Fibroblast of skin of back (primary cell): ENCODE results near the gene IRS2.

Experiments
- DNase-seq: peaks from one replicate; pipeline ENCODE4 v3.0.0-alpha.2; 2013

IRS2 gene

DNA sequence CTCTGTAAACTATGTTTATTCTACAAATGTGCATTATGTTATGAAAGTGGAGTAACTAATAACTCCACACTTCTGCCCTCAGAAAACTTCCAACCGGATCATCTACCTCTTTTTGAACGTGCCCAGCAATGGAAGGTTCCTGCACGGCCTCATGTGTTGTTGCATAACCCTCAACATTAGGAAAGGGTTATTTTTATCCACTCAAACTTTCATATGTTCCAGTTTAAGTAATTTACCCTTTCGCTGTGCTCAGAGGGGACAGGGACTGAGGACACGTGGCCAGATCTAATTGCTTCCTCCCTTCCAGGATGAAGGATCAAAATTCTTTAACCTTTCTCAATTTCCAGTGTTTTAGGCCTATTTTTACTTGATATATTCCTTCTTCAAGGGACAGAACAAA, 29.6 kb downstream of the IRS2 start:
- DNase-seq: no peak

- no peak for DNase-seq
Observed at GRCh38 chr13:109755997-109756396, 30.4 kb downstream of the IRS2 start.

GRCh38 chr13:109755551-109755950, 30.8 kb downstream of the IRS2 start:
- no peak for DNase-seq

- DNase-seq: no peak
Observed at GRCh38 chr13:109751477-109751876, 34.9 kb downstream of the IRS2 start.

- no peak for DNase-seq
Observed at GRCh38 chr13:109750221-109750775, 36.1 kb downstream of the IRS2 start.

DNA sequence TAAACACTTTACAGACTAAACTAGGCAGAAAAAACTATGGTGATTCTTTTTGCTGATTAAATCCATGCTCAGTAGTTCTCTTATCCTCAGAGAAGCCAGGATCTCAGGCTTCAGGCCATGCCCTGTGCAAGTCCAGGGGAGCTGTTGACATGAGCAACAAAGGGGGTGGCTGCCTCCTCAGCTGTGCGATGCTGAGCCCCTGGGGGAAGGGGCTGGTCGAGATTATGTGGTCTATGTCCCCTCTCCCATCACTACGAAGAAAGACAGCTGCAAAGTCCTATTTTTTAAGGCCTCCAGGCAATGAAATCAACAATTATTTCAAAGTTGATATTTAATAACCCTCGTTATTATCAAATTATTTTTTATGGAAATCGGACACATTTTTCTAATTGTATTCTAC, 37.0 kb downstream of the IRS2 start:
- no peak for DNase-seq

DNA sequence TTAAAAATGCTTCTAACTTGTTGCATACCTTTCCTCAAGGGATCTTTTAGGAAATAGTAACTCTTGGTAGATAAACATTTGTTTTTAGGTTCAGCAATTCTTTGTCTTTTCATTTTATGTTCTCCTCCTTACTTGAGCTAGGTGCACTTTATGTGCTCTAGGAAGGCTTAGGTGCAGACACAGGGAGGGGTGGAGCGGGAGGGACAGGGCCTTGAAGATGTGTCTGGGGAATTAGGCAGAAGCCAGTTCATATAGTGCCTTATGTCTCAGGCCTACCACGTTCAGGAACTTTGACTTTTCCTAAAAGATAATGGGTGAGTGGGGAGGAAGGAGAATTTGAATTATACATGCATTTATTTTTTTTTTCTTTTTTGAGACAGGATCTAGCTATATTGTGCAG, 37.7 kb downstream of the IRS2 start:
- DNase-seq: no peak

GRCh38 chr13:109747524-109747923, 38.9 kb downstream of the IRS2 start:
- DNase-seq: no peak

GRCh38 chr13:109746364-109746763, 40.0 kb downstream of the IRS2 start:
- no peak for DNase-seq

GRCh38 chr13:109745702-109746101, 40.7 kb downstream of the IRS2 start:
- DNase-seq: no peak

DNA sequence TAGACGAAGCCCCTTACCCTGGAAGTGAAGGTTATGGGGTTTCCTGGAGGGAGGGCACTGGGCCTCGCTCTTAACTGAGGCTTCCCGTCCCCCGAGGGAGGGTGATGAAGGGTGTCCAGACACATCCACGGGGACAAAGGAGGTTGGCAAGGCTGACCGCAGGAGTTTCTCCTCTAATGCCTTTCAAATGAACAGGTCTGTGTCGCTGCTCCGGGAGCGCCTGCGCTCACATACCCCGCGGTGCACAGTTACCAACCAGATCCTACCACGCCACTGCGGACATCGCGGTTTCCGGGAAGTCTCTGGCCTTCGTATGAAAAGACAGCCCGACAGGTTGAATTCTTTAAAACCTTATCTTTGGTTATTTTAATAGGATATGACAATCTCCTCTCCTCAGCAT, 41.3 kb downstream of the IRS2 start:
- DNase-seq: no peak

DNA sequence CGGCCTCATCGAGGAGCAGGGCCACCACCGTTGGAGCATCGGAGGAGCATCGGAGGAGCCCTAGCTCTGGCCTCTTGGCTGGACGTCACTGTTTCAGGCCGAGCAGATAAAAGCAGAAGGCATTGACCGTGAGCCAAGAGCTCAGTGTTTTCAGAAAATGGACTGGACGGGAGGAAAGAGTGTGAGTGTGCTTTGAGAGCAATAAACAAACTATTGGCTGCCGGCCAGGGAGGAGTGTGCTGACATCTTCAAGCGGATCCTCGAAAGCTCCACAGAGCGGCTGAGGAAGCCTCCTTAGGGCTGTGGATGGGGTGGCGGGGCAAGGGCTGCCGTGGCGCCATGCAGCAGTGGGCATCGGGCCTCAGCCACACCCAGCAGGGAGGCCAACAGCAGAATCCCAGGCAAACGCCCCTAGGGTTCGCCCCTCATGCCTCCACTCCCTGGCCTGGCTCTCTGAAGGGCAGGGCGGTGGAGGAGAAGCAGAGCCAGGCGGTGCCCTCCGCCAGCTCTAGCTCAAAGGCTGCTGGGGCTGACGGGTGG, 41.8 kb downstream of the IRS2 start:
- DNase-seq: no peak

GRCh38 chr13:109743706-109744453, 42.5 kb downstream of the IRS2 start:
- peak; percentile 57 for DNase-seq

DNA sequence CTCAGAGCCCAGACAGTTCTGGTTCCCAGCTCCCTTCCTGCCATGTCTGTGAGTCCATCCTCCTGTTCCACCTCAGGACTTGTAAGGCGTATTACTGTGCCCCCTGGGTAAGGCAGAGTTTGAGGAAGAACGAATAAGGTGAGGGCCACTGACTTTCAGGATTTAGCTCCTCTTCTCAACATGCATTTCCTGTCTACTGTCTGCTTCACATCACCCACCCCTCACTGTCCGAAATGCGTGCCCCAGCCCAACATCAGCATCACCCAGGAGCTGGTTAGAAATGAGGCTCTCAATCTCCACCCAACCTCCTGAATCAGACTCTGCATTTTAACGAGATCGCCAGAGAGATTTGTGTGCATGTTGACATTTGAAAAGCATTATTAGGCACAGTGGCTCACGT, 44.4 kb downstream of the IRS2 start:
- DNase-seq: no peak

DNA sequence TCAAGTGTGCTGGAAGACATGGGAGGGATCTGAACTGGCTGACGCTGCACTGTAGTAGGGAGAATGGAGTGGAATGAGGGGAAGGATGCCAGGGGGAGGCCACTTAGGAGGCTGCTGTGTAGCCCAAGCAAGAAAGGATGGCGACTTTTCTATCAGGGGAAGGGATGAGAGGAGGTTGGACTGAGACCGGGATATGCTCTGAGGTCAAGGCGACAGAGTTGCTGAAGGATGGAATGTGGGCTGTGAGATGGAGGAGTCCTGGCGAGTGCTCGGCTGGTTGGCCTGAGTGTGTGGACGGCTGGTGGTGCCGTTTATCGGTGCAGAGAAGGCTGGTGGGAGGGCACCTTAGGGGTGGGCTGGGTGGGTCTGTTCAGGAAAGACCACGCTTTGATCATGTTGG, 45.7 kb downstream of the IRS2 start:
- no peak for DNase-seq

GRCh38 chr13:109740121-109740520, 46.3 kb downstream of the IRS2 start:
- no peak for DNase-seq

DNA sequence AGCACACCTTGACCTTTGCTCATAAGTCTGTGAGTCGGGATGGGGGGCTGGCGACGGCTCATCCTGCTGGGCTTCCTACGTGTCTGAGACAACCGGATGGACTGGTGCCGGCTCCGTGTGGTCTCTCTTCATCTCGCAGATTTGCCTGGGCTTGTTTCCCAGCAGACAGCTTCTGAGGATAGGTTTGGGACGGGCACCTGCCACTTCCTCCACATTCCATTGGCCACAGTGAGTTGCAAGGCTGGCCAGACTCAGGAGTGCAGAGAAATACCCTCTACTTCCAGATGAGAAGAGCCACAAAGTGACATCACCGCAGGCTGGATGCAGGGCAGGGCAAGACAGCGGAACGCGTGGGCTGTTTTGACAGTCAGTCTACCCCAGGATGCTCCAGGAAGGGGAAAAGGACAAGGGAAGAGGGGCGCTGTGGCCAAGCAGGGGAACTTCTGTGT, 48.1 kb downstream of the IRS2 start:
- DNase-seq: no peak

- no peak for DNase-seq
Observed at GRCh38 chr13:109737606-109738005, 48.8 kb downstream of the IRS2 start.

DNA sequence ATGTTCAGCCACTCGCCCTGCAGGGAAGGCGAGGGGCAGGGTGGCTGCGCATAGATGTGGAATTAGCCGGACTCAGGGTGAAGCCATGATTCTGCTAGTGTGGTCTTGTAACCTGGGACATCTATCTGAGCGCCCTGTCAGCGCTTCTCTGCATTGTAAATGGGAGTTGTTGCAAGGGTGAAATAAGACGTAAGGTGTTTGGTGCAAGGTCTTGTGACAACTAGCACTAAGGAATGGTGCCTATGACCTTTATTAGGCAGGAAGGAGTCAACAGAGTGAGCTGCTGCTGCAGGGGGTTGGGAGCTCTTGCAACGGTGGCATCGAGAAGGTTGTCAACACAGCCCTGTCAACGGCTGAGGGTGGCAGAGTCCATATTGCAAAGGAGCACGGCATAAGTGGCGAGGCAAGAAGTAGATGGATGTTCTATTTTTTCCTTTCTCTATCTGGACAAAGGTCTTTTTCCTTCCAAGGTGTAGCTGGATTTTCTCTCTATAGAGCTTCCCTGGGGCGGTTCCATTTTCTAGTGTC, 49.3 kb downstream of the IRS2 start:
- no peak for DNase-seq

DNA sequence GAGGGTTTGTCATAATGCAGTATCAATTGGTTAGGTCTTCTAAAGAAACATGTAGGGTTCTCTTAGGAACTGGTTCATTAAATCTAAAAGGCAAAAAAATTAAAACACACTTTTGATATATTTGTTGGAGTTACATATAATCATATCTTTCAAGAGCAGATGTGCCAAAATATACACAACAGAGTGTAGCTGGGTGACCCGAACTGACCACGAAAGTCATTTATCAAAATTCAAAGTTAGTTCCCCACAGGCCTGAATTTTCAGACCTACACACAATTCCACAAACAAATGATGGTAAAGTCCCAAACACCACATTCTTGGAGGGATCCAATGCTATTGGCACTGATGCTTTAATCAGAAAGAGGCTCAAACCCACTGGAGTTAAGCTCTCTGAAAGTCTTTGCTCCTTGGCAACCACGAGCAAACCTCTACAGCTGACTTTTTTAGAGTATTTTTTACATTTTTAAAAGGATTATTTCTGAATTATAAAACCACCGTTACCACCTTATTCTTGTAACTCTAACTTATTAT, 50.9 kb downstream of the IRS2 start:
- no peak for DNase-seq

DNA sequence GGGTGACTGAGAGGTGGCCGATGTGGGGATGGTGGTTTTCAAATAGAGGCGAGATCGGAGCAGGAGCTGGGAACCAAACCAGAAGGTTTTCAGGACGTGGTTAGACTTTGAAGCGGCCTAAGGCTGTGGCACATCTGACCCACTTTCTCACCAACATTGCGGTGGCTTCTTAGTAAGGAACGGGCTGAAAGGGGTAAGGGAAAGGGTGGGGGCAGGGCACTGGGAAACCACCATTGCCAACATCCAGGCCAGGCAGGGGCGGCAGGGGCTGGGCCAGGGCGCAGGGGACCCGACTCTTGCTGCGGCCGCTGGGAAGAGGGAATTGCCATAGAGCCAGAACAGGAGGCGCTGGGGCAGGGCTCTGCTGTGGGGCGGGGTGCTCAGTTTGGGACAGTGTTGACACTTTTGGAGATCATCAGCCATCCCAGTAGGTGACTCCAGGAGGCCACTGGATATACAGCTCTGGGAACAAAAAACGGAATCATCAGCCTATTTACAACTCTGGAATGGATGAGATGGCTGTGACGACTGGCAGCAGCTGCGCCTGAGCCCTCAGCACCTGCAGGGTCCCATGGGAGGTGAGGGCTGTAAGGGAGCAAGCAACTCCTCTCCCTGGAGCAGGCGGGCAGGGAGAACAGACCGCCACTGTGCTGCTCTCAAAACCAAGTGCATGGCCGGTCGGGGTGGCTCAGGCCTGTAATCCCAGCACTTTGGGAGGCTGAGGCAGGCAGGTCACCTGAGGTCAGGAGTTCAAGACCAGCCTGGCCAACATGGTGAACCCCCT, 52.2 kb downstream of the IRS2 start:
- no peak for DNase-seq

DNA sequence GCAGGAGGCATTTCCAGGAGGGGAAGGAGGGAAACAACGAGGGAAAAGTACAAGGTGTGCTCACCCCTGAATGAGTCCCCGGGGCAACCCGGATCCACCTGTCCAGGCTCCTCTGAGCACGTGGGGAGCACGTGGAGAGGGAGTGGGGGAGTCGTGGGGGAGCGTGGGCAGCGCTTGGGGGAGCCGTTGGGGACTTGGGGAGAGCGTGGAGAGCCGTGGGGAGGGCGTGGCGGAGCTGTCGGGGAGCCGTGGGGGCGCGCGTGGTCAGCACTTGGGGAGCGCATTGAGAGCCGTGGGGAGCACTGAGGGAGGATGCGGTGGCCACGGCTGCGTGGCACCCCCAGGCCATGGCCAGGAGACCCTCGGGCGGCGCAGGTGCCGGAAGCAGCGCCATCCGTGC, 52.8 kb downstream of the IRS2 start:
- DNase-seq: no peak
